ENCODE measurements around the gene SCYGR2.

DNA sequence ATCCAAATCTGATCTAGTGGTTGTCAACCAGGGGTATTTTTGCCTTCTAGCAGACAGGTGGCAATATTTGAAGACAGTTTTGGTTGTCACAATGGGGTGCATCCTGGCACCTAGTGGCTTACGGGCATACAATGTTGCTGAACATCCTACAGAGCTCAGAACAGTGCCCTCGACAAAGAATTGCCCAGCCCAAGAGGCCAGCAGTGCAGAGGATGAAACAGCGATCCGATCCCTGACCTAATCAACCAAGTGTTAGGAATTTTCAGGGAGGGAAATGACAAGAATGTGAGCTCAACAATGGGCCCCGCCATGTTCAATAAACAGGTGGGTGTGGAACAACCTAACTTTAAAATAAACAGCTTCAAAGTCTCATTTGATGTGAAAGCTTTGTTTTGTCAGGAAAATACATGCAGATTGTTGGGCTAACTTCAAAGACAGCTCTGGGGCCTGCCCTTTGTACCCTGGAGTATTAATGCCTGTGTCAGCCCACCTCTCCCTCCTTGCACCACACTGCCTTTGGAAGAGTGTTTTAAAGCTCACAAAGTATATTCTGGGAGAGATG is 45.4 kb downstream of the SCYGR2 start:
- TF ChIP-seq NFIC (IDR thresholded peaks at IDR 0.05; ENCODE audit: borderline replicate concordance), result no peak
- TF ChIP-seq RFX5 (IDR thresholded peaks at IDR 0.05; ENCODE audit: low read length), result no peak
- TF ChIP-seq, protein P1, sequence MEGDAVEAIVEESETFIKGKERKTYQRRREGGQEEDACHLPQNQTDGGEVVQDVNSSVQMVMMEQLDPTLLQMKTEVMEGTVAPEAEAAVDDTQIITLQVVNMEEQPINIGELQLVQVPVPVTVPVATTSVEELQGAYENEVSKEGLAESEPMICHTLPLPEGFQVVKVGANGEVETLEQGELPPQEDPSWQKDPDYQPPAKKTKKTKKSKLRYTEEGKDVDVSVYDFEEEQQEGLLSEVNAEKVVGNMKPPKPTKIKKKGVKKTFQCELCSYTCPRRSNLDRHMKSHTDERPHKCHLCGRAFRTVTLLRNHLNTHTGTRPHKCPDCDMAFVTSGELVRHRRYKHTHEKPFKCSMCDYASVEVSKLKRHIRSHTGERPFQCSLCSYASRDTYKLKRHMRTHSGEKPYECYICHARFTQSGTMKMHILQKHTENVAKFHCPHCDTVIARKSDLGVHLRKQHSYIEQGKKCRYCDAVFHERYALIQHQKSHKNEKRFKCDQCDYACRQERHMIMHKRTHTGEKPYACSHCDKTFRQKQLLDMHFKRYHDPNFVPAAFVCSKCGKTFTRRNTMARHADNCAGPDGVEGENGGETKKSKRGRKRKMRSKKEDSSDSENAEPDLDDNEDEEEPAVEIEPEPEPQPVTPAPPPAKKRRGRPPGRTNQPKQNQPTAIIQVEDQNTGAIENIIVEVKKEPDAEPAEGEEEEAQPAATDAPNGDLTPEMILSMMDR (IDR thresholded peaks at IDR 0.05), result no peak
